ENCODE results near the gene ACTG2. TPM values are rescaled to one million over a fixed set of nuclear protein-coding genes. Genes with fewer than 3 reads are reported as not detected.

ACTG2 gene
- total and polyA plus RNA-seq, 10 of the 15 experiments (the other 5 are each of a cell fraction or from before 2014, with no cell fraction given): 0.06 to 0.97 (median 0.12) TPM; not detected in 7

DNA sequence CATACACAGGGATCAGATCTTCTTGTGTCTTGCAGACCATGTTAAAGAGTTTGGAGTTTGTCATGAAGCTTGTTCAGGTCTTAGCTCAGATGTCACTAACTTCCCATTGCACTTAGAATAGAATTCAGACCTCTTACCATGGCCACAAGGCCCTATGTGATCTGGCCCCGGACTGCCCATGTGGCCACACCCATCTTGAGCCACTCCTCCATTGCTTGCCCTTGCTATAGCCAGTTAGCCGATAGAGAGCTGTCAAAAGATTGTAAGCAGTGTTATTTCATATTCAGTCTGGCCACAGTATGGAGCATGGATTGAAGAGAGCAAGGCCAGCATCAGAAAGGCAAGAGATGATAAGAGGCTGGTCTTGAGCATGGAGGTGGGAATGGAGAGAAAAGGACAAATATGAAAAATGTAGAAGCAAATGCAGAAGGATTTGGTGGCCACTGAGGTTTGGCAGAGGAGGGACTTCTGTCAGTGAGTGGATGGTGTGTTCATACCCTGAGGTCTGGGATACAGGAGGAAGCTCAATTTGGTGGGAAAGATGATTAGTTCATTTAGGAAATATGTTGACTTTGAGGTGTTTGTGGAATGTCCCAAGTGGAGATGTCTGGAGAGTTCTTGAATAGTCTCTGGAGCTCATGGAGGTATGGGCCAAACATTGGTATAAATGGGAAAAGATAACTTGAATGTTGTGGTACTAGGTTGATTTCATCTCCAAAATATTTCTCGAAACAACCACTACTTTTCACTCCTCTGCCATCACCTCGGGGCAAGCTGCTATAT is 44.5 kb downstream of the ACTG2 start:
- 85% methylated on average over 4 of the region's 4 CpGs for WGBS (ENCODE audit: insufficient coverage, insufficient replicate concordance, low lambda C conversion rate, missing lambda C conversion rate)
- intact Hi-C loops (cut with micrococcal nuclease; ENCODE audit: unreplicated experiment): no loop called here
- CTCF ChIA-PET: interaction anchor here (0.7 to 2.6 kb wide), 5 partner anchors 29 to 276 kb away, joined by 3 to 10 read pairs (median 5); partner anchors contain the start of gene STAMBP

More for the DNA sequence above, 44.5 kb downstream of the ACTG2 start:
- H3K9ac ChIP-seq (ENCODE audit: control insufficient read depth, insufficient read depth, low read length): no peak overlapping the region
- no peak for DNase-seq (ENCODE audit: low read depth, low spot score)
- ChIA-PET SMC1A (ENCODE audit: uncharacterized antibody, unreplicated experiment) (interaction anchor here (1.0 to 3.2 kb wide), 8 partner anchors 10 to 115 kb away, joined by 3 to 17 read pairs (median 4); no protein-coding TSS in a partner anchor), RAD21 (ENCODE audit: unreplicated experiment) (interaction anchor here (0.5 to 2.3 kb wide), 4 partner anchors 29 to 185 kb away, joined by 4 to 6 read pairs (median 5); no protein-coding TSS in a partner anchor), POLR2A (interaction anchor here (0.8 to 2.1 kb wide), 4 partner anchors 9 to 33 kb away, joined by 3 to 6 read pairs (median 4); no protein-coding TSS in a partner anchor)
- no peaks in the 10 kb centered on the region for H4K20me1 ChIP-seq (ENCODE audit: control insufficient read depth, insufficient read depth)
- H3K4me2 ChIP-seq (ENCODE audit: control insufficient read depth, insufficient read depth): no peak overlapping the region
- H3K4me3 ChIP-seq: no peak overlapping the region
- no peaks in the 10 kb centered on the region for H3K9me3 ChIP-seq (replicated peaks; ENCODE audit: control insufficient read depth, insufficient read depth, low read length)
- H3K27me3 ChIP-seq (replicated peaks in 1 of 2; ENCODE audit: control insufficient read depth in 2 of 2, insufficient read depth in 2 of 2, low read length in 1 of 2): no peaks in the 10 kb centered on the region
- peaks cover 0 to 14% of the 10 kb centered on the region in 2 experiments; a peak in 3 of 4 replicates for H3K36me3 ChIP-seq (ENCODE audit: control insufficient read depth in 2 of 2, insufficient read depth in 2 of 2, low read length in 1 of 2)
- in situ Hi-C loops (cut with MboI): no loop called here
- TF ChIP-seq RBBP5 (conservative IDR thresholded peaks at IDR 0.05): no peak
- TF ChIP-seq, protein P1, sequence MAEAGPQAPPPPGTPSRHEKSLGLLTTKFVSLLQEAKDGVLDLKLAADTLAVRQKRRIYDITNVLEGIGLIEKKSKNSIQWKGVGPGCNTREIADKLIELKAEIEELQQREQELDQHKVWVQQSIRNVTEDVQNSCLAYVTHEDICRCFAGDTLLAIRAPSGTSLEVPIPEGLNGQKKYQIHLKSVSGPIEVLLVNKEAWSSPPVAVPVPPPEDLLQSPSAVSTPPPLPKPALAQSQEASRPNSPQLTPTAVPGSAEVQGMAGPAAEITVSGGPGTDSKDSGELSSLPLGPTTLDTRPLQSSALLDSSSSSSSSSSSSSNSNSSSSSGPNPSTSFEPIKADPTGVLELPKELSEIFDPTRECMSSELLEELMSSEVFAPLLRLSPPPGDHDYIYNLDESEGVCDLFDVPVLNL (IDR thresholded peaks at IDR 0.05; ENCODE audit: low read depth, low read length): no peak
- TF ChIP-seq GATAD2B (conservative IDR thresholded peaks at IDR 0.05; ENCODE audit: low read depth): no peak
- TF ChIP-seq, protein P2, sequence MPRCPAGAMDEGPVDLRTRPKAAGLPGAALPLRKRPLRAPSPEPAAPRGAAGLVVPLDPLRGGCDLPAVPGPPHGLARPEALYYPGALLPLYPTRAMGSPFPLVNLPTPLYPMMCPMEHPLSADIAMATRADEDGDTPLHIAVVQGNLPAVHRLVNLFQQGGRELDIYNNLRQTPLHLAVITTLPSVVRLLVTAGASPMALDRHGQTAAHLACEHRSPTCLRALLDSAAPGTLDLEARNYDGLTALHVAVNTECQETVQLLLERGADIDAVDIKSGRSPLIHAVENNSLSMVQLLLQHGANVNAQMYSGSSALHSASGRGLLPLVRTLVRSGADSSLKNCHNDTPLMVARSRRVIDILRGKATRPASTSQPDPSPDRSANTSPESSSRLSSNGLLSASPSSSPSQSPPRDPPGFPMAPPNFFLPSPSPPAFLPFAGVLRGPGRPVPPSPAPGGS (IDR thresholded peaks at IDR 0.05; ENCODE audit: borderline replicate concordance, insufficient read depth, low read depth, low read length, poor library complexity, severe bottlenecking): no peak
- no peak for TF ChIP-seq TBL1XR1 (IDR thresholded peaks at IDR 0.05; ENCODE audit: low read depth, low read length)
- TF ChIP-seq MEF2B (IDR thresholded peaks at IDR 0.05; ENCODE audit: partially characterized antibody, poor library complexity, severe bottlenecking): no peak
- TF ChIP-seq CBX3 (IDR thresholded peaks at IDR 0.05; ENCODE audit: borderline replicate concordance, low read depth): no peak
- TF ChIP-seq ESRRA (IDR thresholded peaks at IDR 0.05; ENCODE audit: low read length): no peak
- TF ChIP-seq MXI1 (IDR thresholded peaks at IDR 0.05; ENCODE audit: low read depth, low read length): no peak
- TF ChIP-seq YBX1 (IDR thresholded peaks at IDR 0.05): no peak
- no peak for TF ChIP-seq SMARCA5 (IDR thresholded peaks at IDR 0.05)
- no peak overlapping the region for H2AFZ ChIP-seq (ENCODE audit: control insufficient read depth, low read depth, low read length)
- BruUV-seq (replicated peaks): no TSS peak
- peaks cover 8% of the 10 kb centered on the region; the same call in 1 of the 2 replicates for H3K4me1 ChIP-seq (ENCODE audit: control insufficient read depth, insufficient read depth, low read length)
- H3K79me2 ChIP-seq (ENCODE audit: control insufficient read depth, insufficient read depth, low read length): peaks cover 66% of the 10 kb centered on the region
- FAIRE-seq: no peak
- H3K27ac ChIP-seq (ENCODE audit: control insufficient read depth, insufficient read depth): no peak overlapping the region
- ATAC-seq: no peak
